Mucosa of descending colon (tissue), 3 donors: ENCODE results near the gene EBLN2. TPM values are rescaled to one million over a fixed set of nuclear protein-coding genes. Genes with fewer than 3 reads are reported as not detected.

Experiments
- ATAC-seq: fragments of 200-7000 bp; cut with Tn5 transposase; one replicate; pipeline ENCODE4 v1.9.1; 2020; ENCODE audit warnings: mild to moderate bottlenecking, moderate library complexity
- DNase-seq, 3 donors: peaks; one replicate each; pipeline ENCODE4 v3.0.0-alpha.2; 2020
- H3K36me3 ChIP-seq: fragments of 200-600 bp; one replicate; pipeline ENCODE4 v1.8.0; 2021; ENCODE audit warnings: low read depth, mild to moderate bottlenecking
- H3K4me1 ChIP-seq: fragments of 200-600 bp; one replicate; pipeline ENCODE4 v1.8.0; 2021; ENCODE audit warnings: low read depth, mild to moderate bottlenecking
- H3K4me3 ChIP-seq: fragments of 200-600 bp; one replicate; pipeline ENCODE4 v1.8.0; 2021; ENCODE audit warnings: mild to moderate bottlenecking
- H3K9me3 ChIP-seq: fragments of 200-600 bp; one replicate; pipeline ENCODE4 v1.8.0; 2021; ENCODE audit warnings: mild to moderate bottlenecking
- CTCF ChIP-seq: fragments of 200-600 bp; IDR thresholded peaks from one replicate; pipeline ENCODE4 v1.8.0; 2022; ENCODE audit warnings: antibody characterized with exemption, mild to moderate bottlenecking
- intact Hi-C, 2 donors: fragments of 100-400 bp; cut with DNase I in 1 of 2; cut with micrococcal nuclease in 1 of 2; formaldehyde crosslinking; loops; one replicate each; pipeline versions ENCODE4 v1.11.0 to v1.11.1; 2022; cut with DNase I, micrococcal nuclease
- total RNA-seq, 3 donors: library from RNA; stranded (reverse); fragmentation: NEBNext Ultra II Directional in 2 of 3; extraction: Animal tissue kit (Norgen Biotek cat#: 25700) in 2 of 3; gene quantifications; one replicate each; pipeline versions ENCODE4 v1.2.1 to v1.2.4, GENCODE V29; 2021 to 2023
- donor health status: DM: no; HTN: no; CAD: no; lungs with moderate emphysema.
- donor health status: DM: no; HTN: no; CAD: no.
- donor health status: DM: no; HTN: yes; CAD: no.

The EBLN2 gene
- total RNA-seq, 3 donors from 2014 or later: 4.3 to 5.7 (median 4.8) TPM

- Histone ChIP-seq H3K9me3 (no peaks in the 10 kb centered on the region), H3K4me3 (no peak overlapping the region), H3K36me3 (no peaks in the 10 kb centered on the region), H3K4me1 (peaks cover 7% of the 10 kb centered on the region)
- TF ChIP-seq CTCF: no peak
- ATAC-seq (no peak), DNase-seq (no peak)
- intact Hi-C loops: no loop called here
Observed at GRCh38 chr3:73031573-73032103, 29.8 kb upstream of the EBLN2 start.

- DNase-seq: no peak
- Histone ChIP-seq H3K36me3 (no peaks in the 10 kb centered on the region), H3K9me3 (no peaks in the 10 kb centered on the region), H3K4me3 (no peak overlapping the region), H3K4me1 (peaks cover 12% of the 10 kb centered on the region)
- TF ChIP-seq CTCF: no peak
- no peak for ATAC-seq
- intact Hi-C loops: no loop called here
Observed at GRCh38 chr3:73036694-73037591, 24.5 kb upstream of the EBLN2 start.

- intact Hi-C loops: no loop called here
- no peak for TF ChIP-seq CTCF
- no peaks in the 10 kb centered on the region for H3K36me3 ChIP-seq
- no peaks in the 10 kb centered on the region for H3K9me3 ChIP-seq
- H3K4me1 ChIP-seq: peaks cover 20% of the 10 kb centered on the region
- ATAC-seq: no peak
- no peak for DNase-seq
- no peak overlapping the region for H3K4me3 ChIP-seq
Observed at GRCh38 chr3:73041537-73041936, 19.9 kb upstream of the EBLN2 start.

DNA sequence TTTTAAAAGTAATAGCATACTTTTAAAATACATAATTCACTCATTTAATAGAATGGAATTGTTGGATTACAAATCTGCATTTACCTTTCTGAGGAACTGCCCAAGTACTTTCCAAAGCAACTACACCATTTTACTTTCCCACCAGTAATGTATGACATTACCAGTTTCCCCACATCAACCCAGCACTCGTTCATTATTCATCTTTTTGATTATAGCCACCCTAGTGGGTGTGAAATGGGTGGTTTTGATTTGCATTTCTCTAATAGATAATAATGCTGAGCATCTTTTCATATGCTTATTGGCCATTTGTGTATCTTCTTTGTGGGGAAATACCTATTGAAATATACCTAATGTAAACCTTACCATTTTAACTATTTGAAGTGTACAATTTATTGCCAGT lies 18.0 kb upstream of the EBLN2 start:
- intact Hi-C loops: no loop called here
- Histone ChIP-seq H3K4me1 (peaks cover 14% of the 10 kb centered on the region), H3K36me3 (no peaks in the 10 kb centered on the region), H3K9me3 (no peaks in the 10 kb centered on the region), H3K4me3 (no peak overlapping the region)
- ATAC-seq: no peak
- no peak for DNase-seq
- no peak for TF ChIP-seq CTCF

- intact Hi-C loops: no loop called here
- Histone ChIP-seq H3K9me3 (no peaks in the 10 kb centered on the region), H3K4me1 (peaks cover 18% of the 10 kb centered on the region), H3K36me3 (no peaks in the 10 kb centered on the region), H3K4me3 (no peak overlapping the region)
- DNase-seq (no peak), ATAC-seq (no peak)
- TF ChIP-seq CTCF: no peak
Observed at GRCh38 chr3:73045391-73045790, 16.1 kb upstream of the EBLN2 start.
